HUES48 (cell line): ENCODE measurements around the gene LUZP1.

Experiments
- H3K27ac ChIP-seq: one replicate; pipeline ENCODE4 v1.7.0; 2013; ENCODE audit warnings: low read depth, low read length, inconsistent platforms
- H3K27me3 ChIP-seq: 2 replicates; pipeline ENCODE4 v1.6.1; 2013; ENCODE audit warnings: mild to moderate bottlenecking, low read length; ENCODE audit not compliant: control insufficient read depth, insufficient read depth
- H3K36me3 ChIP-seq: 2 replicates; pipeline ENCODE4 v1.6.1; 2013; ENCODE audit warnings: low read length; ENCODE audit not compliant: control insufficient read depth, insufficient read depth
- H3K4me1 ChIP-seq: 2 replicates; pipeline ENCODE4 v1.6.1; 2013; ENCODE audit warnings: mild to moderate bottlenecking, low read length; ENCODE audit not compliant: control insufficient read depth, insufficient read depth
- H3K4me3 ChIP-seq: 2 replicates; pipeline ENCODE4 v1.5.1; 2013; ENCODE audit warnings: mild to moderate bottlenecking, low read depth, low read length
- H3K9ac ChIP-seq: 2 replicates; pipeline ENCODE4 v1.6.1; 2013; ENCODE audit warnings: mild to moderate bottlenecking, low read depth, low read length, moderate library complexity
- H3K9me3 ChIP-seq: 2 replicates; pipeline ENCODE4 v1.6.1; 2013; ENCODE audit warnings: low read length; ENCODE audit not compliant: control insufficient read depth, insufficient read depth

The LUZP1 gene

GRCh38 chr1:23150742-23151141 lies 17.9 kb downstream of the LUZP1 start:
- H3K4me1 ChIP-seq: peaks cover 11% of the 10 kb centered on the region
- peaks cover 2% of the 10 kb centered on the region; the same call in 1 of the 2 replicates for H3K36me3 ChIP-seq
- no peaks in the 10 kb centered on the region for H3K9me3 ChIP-seq
- H3K9ac ChIP-seq: no peak overlapping the region
- H3K27me3 ChIP-seq: no peaks in the 10 kb centered on the region
- no peak overlapping the region for H3K27ac ChIP-seq
- H3K4me3 ChIP-seq: no peak overlapping the region

GRCh38 chr1:23150125-23150524 lies 18.5 kb downstream of the LUZP1 start:
- no peak overlapping the region for H3K27ac ChIP-seq
- peaks cover 2% of the 10 kb centered on the region; the same call in 1 of the 2 replicates for H3K36me3 ChIP-seq
- peaks cover 11% of the 10 kb centered on the region for H3K4me1 ChIP-seq
- H3K9ac ChIP-seq: no peak overlapping the region
- H3K4me3 ChIP-seq: no peak overlapping the region
- no peaks in the 10 kb centered on the region for H3K9me3 ChIP-seq
- H3K27me3 ChIP-seq: no peaks in the 10 kb centered on the region

GRCh38 chr1:23149114-23149513 lies 19.5 kb downstream of the LUZP1 start:
- no peak overlapping the region for H3K4me3 ChIP-seq
- H3K27ac ChIP-seq: no peak overlapping the region
- H3K9ac ChIP-seq: no peak overlapping the region
- no peaks in the 10 kb centered on the region for H3K9me3 ChIP-seq
- peaks cover 11% of the 10 kb centered on the region for H3K4me1 ChIP-seq
- peaks cover 2% of the 10 kb centered on the region; the same call in 1 of the 2 replicates for H3K36me3 ChIP-seq
- H3K27me3 ChIP-seq: no peaks in the 10 kb centered on the region

- H3K4me3 ChIP-seq: no peak overlapping the region
- H3K9ac ChIP-seq: no peak overlapping the region
- H3K27ac ChIP-seq: no peak overlapping the region
- H3K4me1 ChIP-seq: peaks cover 4% of the 10 kb centered on the region
- H3K9me3 ChIP-seq: no peaks in the 10 kb centered on the region
- H3K27me3 ChIP-seq: no peaks in the 10 kb centered on the region
- peaks cover 2% of the 10 kb centered on the region; the same call in 1 of the 2 replicates for H3K36me3 ChIP-seq
Measured at GRCh38 chr1:23148084-23148483, 20.6 kb downstream of the LUZP1 start.

- H3K36me3 ChIP-seq: no peaks in the 10 kb centered on the region
- no peak overlapping the region for H3K9ac ChIP-seq
- no peak overlapping the region for H3K27ac ChIP-seq
- H3K4me3 ChIP-seq: no peak overlapping the region
- H3K27me3 ChIP-seq: no peaks in the 10 kb centered on the region
- no peaks in the 10 kb centered on the region for H3K9me3 ChIP-seq
- H3K4me1 ChIP-seq: no peaks in the 10 kb centered on the region
Measured at GRCh38 chr1:23140940-23141596, 27.6 kb downstream of the LUZP1 start.

GRCh38 chr1:23135268-23135667 lies 33.4 kb downstream of the LUZP1 start:
- no peak overlapping the region for H3K4me3 ChIP-seq
- no peaks in the 10 kb centered on the region for H3K9me3 ChIP-seq
- H3K9ac ChIP-seq: no peak overlapping the region
- no peaks in the 10 kb centered on the region for H3K27me3 ChIP-seq
- no peaks in the 10 kb centered on the region for H3K36me3 ChIP-seq
- H3K27ac ChIP-seq: peak overlapping the region; percentile 28
- H3K4me1 ChIP-seq: peaks cover 13% of the 10 kb centered on the region

GRCh38 chr1:23134055-23134454 lies 34.6 kb downstream of the LUZP1 start:
- no peaks in the 10 kb centered on the region for H3K27me3 ChIP-seq
- no peaks in the 10 kb centered on the region for H3K9me3 ChIP-seq
- no peaks in the 10 kb centered on the region for H3K36me3 ChIP-seq
- no peak overlapping the region for H3K27ac ChIP-seq
- peaks cover 13% of the 10 kb centered on the region for H3K4me1 ChIP-seq
- no peak overlapping the region for H3K9ac ChIP-seq
- H3K4me3 ChIP-seq: no peak overlapping the region

GRCh38 chr1:23133587-23133986 lies 35.1 kb downstream of the LUZP1 start:
- H3K4me1 ChIP-seq: peaks cover 13% of the 10 kb centered on the region
- no peaks in the 10 kb centered on the region for H3K9me3 ChIP-seq
- no peaks in the 10 kb centered on the region for H3K27me3 ChIP-seq

GRCh38 chr1:23132033-23132432 lies 36.6 kb downstream of the LUZP1 start:
- H3K27me3 ChIP-seq: no peaks in the 10 kb centered on the region
- H3K27ac ChIP-seq: no peak overlapping the region
- H3K9me3 ChIP-seq: no peaks in the 10 kb centered on the region
- peaks cover 2% of the 10 kb centered on the region; the same call in 1 of the 2 replicates for H3K36me3 ChIP-seq
- H3K4me3 ChIP-seq: no peak overlapping the region
- H3K9ac ChIP-seq: no peak overlapping the region
- H3K4me1 ChIP-seq: peaks cover 13% of the 10 kb centered on the region

More at GRCh38 chr1:23133587-23133986, 35.1 kb downstream of the LUZP1 start:
- no peak overlapping the region for H3K27ac ChIP-seq
- no peak overlapping the region for H3K4me3 ChIP-seq
- H3K36me3 ChIP-seq: no peaks in the 10 kb centered on the region
- no peak overlapping the region for H3K9ac ChIP-seq

GRCh38 chr1:23129846-23130245 lies 38.8 kb downstream of the LUZP1 start:
- no peak overlapping the region for H3K4me3 ChIP-seq
- no peaks in the 10 kb centered on the region for H3K9me3 ChIP-seq
- H3K9ac ChIP-seq: no peak overlapping the region
- no peaks in the 10 kb centered on the region for H3K27me3 ChIP-seq
- H3K27ac ChIP-seq: no peak overlapping the region
- peaks cover 6% of the 10 kb centered on the region for H3K4me1 ChIP-seq
- H3K36me3 ChIP-seq: peaks cover 2% of the 10 kb centered on the region; the same call in 1 of the 2 replicates

- H3K36me3 ChIP-seq: peaks cover 2% of the 10 kb centered on the region; the same call in 1 of the 2 replicates
- no peaks in the 10 kb centered on the region for H3K27me3 ChIP-seq
- no peak overlapping the region for H3K4me3 ChIP-seq
- no peaks in the 10 kb centered on the region for H3K9me3 ChIP-seq
- H3K4me1 ChIP-seq: peaks cover 14% of the 10 kb centered on the region
- H3K9ac ChIP-seq: no peak overlapping the region
- no peak overlapping the region for H3K27ac ChIP-seq
Measured at GRCh38 chr1:23126801-23127200, 41.9 kb downstream of the LUZP1 start.
